ENCODE data around the gene C10orf90. TPM values are rescaled to one million over a fixed set of nuclear protein-coding genes. Genes with fewer than 3 reads are reported as not detected.

Gene C10orf90
- total RNA-seq, 2 experiments from 2014 or later = not detected

DNA sequence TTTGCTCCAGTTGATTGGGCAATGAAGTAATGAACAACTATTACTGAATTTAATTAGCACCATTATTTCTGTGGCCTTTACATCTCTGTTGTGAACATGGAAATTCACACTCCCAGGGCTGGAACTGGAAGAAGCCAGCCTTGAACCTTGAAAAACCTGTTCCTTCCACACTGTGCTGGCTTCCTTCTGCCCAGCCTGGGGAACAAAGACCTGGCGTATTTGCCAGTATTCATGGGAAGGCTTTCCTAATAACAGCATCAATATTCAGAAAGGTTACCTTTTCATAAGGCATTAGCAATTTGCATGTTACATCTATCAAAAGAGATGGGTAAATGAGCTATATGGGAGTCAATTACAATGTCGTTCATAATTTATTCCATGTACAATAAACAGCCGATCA lies 1.3 kb downstream of the C10orf90 start:
- H3K27me3 Mint-ChIP-seq = no peaks in the 10 kb centered on the region
- no peaks in the 10 kb centered on the region for H3K36me3 Mint-ChIP-seq
- DNase-seq = no peak
- H3K4me3 Mint-ChIP-seq = no peak overlapping the region
- ChIA-PET POLR2A (no interaction called here), CTCF (no interaction called here)
- H3K27ac Mint-ChIP-seq = no peak overlapping the region
- H3K9me3 Mint-ChIP-seq = peaks cover 7% of the 10 kb centered on the region
- H3K4me1 Mint-ChIP-seq (ENCODE audit: low read depth) = no peaks in the 10 kb centered on the region
- intact Hi-C loops (cut with micrococcal nuclease) = no loop called here

DNA sequence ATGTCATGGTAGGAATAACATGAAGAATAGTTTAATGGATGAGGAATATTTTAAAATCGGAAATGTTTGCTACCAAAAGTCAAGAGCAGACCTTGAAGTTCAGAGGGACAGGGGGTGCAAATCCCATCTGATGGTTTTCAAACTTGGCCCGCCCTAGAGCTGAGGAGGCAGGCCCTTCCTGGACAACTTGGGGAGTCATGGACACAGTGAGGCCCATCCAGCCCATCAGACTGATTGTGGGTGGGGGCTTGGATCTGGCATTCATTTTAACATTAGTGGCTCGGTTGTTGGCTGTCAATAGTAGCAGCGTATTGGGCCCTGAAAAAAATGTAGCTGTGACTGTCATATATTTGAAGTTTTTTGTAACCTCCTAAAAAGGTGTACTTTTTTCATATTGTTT lies 2.0 kb downstream of the C10orf90 start:
- no peak for DNase-seq
- ChIA-PET POLR2A (no interaction called here), CTCF (no interaction called here)
- no peaks in the 10 kb centered on the region for H3K36me3 Mint-ChIP-seq
- H3K4me1 Mint-ChIP-seq (ENCODE audit: low read depth) = no peaks in the 10 kb centered on the region
- H3K27me3 Mint-ChIP-seq = no peaks in the 10 kb centered on the region
- no peak overlapping the region for H3K27ac Mint-ChIP-seq
- H3K4me3 Mint-ChIP-seq = no peak overlapping the region
- peaks cover 7% of the 10 kb centered on the region for H3K9me3 Mint-ChIP-seq
- intact Hi-C loops (cut with micrococcal nuclease) = no loop called here

DNA sequence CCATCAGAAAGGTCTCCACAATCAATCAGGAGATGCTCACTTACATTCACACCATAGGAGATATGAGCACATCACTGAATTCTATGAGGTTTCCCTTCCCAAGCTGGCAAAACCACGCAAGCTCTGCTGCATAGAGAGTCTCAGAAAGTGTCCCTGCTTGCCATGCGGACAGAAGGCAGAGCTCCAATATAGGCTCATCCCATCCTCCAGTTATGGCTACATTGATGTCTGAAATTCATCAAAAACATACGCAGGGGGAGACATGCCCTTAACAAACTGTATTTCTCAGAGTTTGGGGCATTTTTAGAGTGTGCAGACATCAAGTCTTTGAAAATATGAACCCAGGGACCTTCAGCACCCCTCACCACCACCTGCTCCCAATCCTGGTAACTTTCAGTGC lies 2.9 kb downstream of the C10orf90 start:
- intact Hi-C loops (cut with micrococcal nuclease) = no loop called here
- CTCF ChIA-PET = no interaction called here

DNA sequence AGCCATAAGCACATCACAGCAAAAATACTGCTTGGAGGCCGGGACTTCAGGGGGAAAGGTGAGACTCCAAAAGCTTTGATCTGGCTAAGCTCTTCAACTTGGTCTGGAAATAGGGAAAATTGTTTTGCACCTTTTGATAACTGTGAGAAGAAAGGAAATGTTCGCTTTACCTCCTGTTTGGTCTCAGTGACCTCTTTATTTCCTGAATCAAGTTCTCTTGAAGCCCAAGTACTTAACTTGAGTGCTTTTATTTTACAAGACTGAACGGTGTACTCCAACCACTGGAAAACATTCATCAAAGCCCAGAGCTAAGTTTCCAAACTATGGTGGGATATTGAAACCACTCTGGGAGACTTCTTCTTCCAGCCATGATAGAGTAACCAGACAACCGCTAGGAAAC lies 5.3 kb downstream of the C10orf90 start:
- no peak overlapping the region for H3K4me3 Mint-ChIP-seq
- intact Hi-C loops (cut with micrococcal nuclease) = no loop called here
- DNase-seq = no peak

More for the DNA sequence above, 2.9 kb downstream of the C10orf90 start:
- POLR2A ChIA-PET = no interaction called here
- Mint-ChIP-seq H3K9me3 (peaks cover 7% of the 10 kb centered on the region), H3K4me1 (ENCODE audit: low read depth) (no peaks in the 10 kb centered on the region), H3K27me3 (no peaks in the 10 kb centered on the region), H3K4me3 (no peak overlapping the region), H3K27ac (no peak overlapping the region), H3K36me3 (no peaks in the 10 kb centered on the region)
- no peak for DNase-seq

DNA sequence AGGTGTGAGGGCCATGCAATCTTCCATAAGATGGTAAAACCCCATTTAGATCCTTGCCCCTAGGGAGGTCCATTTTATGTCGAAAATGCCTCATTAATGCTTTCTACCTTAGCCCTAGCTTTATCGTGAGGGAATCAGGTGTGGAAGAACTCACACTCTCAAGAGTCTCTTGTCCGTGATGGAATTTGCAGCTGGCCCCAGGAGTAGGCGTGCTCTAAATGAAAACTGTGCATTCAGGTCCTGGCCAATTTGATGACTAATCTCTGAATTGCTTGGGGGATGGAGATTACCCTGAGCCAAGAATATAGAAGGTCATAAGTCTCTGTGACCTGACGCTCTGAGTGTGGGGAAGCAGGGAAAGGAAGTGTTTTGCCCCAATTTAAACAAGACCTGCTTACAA lies 6.6 kb downstream of the C10orf90 start:
- CTCF ChIA-PET = no interaction called here
- Mint-ChIP-seq H3K27me3 (no peaks in the 10 kb centered on the region), H3K27ac (no peak overlapping the region), H3K4me3 (no peak overlapping the region), H3K4me1 (ENCODE audit: low read depth) (no peaks in the 10 kb centered on the region), H3K9me3 (no peaks in the 10 kb centered on the region), H3K36me3 (no peaks in the 10 kb centered on the region)
- no peak for DNase-seq
- POLR2A ChIA-PET = no interaction called here
- intact Hi-C loops (cut with micrococcal nuclease) = no loop called here

More for the DNA sequence above, 5.3 kb downstream of the C10orf90 start:
- CTCF ChIA-PET = no interaction called here
- POLR2A ChIA-PET = no interaction called here
- H3K9me3 Mint-ChIP-seq = no peaks in the 10 kb centered on the region
- H3K27me3 Mint-ChIP-seq = no peaks in the 10 kb centered on the region
- H3K36me3 Mint-ChIP-seq = no peaks in the 10 kb centered on the region
- no peak overlapping the region for H3K27ac Mint-ChIP-seq
- no peaks in the 10 kb centered on the region for H3K4me1 Mint-ChIP-seq (ENCODE audit: low read depth)

- ChIA-PET POLR2A (no interaction called here), CTCF (no interaction called here)
- DNase-seq = peak; percentile 13
- Mint-ChIP-seq H3K27me3 (no peaks in the 10 kb centered on the region), H3K4me1 (ENCODE audit: low read depth) (no peaks in the 10 kb centered on the region), H3K4me3 (no peak overlapping the region), H3K9me3 (no peaks in the 10 kb centered on the region), H3K36me3 (no peaks in the 10 kb centered on the region), H3K27ac (no peak overlapping the region)
- intact Hi-C loops (cut with micrococcal nuclease) = no loop called here
Observed at GRCh38 chr10:126663328-126663727, 7.2 kb downstream of the C10orf90 start.

GRCh38 chr10:126661841-126662515 lies 8.5 kb downstream of the C10orf90 start:
- Mint-ChIP-seq H3K27ac (no peak overlapping the region), H3K9me3 (no peaks in the 10 kb centered on the region), H3K4me3 (no peak overlapping the region), H3K4me1 (ENCODE audit: low read depth) (no peaks in the 10 kb centered on the region), H3K36me3 (no peaks in the 10 kb centered on the region), H3K27me3 (no peaks in the 10 kb centered on the region)
- no peak for DNase-seq
- POLR2A ChIA-PET = no interaction called here
- intact Hi-C loops (cut with micrococcal nuclease) = no loop called here
- CTCF ChIA-PET = no interaction called here

- intact Hi-C loops (cut with micrococcal nuclease) = no loop called here
- CTCF ChIA-PET = no interaction called here
- no peak overlapping the region for H3K27ac Mint-ChIP-seq
- H3K4me1 Mint-ChIP-seq (ENCODE audit: low read depth) = no peaks in the 10 kb centered on the region
- POLR2A ChIA-PET = no interaction called here
- no peak overlapping the region for H3K4me3 Mint-ChIP-seq
- H3K9me3 Mint-ChIP-seq = no peaks in the 10 kb centered on the region
- H3K27me3 Mint-ChIP-seq = no peaks in the 10 kb centered on the region
- no peak for DNase-seq
- no peaks in the 10 kb centered on the region for H3K36me3 Mint-ChIP-seq
Observed at GRCh38 chr10:126661356-126661755, 9.1 kb downstream of the C10orf90 start.

DNA sequence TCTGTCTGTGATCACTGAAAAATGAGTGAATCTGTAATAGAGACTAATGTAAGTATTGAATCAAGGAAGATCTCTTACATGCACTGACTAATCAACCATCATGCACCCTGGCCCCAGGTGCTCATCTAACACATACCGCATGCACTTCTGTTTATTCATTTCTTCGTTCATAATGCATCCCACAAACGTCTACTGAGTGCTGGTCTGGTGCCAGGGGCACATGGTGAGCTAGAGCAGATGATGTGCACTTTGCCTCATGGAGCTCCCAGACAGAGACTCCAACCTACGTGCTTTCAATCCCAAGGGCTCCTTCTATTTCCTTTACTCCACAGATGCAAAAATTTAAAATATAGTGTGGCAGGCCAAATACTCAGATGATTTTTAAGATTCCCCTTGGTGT lies 10.7 kb downstream of the C10orf90 start:
- no peaks in the 10 kb centered on the region for H3K27me3 Mint-ChIP-seq
- intact Hi-C loops (cut with micrococcal nuclease) = no loop called here

DNA sequence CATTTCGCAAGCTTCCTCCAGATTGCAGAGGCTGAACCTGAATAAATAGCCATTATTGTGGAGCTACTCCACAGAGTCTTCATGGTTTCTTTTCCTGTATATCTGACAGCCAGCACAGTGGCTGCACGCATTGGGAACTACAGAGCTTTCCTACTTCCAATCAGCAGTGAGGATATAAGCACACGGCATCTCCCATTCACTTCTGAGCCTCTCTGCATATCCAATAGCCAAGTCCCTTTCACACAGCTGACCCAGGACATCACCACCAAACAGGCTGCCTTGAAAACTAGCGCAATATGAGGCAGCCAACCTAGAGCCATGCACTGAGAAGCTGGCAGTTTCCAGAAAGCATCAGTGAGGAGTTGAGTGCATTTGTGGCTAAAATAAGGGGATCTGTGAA lies 11.6 kb downstream of the C10orf90 start:
- Mint-ChIP-seq H3K4me3 (no peak overlapping the region), H3K27ac (no peak overlapping the region), H3K9me3 (no peaks in the 10 kb centered on the region), H3K36me3 (no peaks in the 10 kb centered on the region), H3K4me1 (ENCODE audit: low read depth) (no peaks in the 10 kb centered on the region), H3K27me3 (no peaks in the 10 kb centered on the region)
- POLR2A ChIA-PET = no interaction called here
- DNase-seq = no peak
- intact Hi-C loops (cut with micrococcal nuclease) = no loop called here
- CTCF ChIA-PET = no interaction called here

More for the DNA sequence above, 10.7 kb downstream of the C10orf90 start:
- no peaks in the 10 kb centered on the region for H3K9me3 Mint-ChIP-seq
- DNase-seq = no peak
- H3K36me3 Mint-ChIP-seq = no peaks in the 10 kb centered on the region
- ChIA-PET CTCF (no interaction called here), POLR2A (no interaction called here)
- no peak overlapping the region for H3K4me3 Mint-ChIP-seq
- H3K27ac Mint-ChIP-seq = no peak overlapping the region
- H3K4me1 Mint-ChIP-seq (ENCODE audit: low read depth) = no peaks in the 10 kb centered on the region

- no peaks in the 10 kb centered on the region for H3K9me3 Mint-ChIP-seq
- DNase-seq = no peak
- H3K27me3 Mint-ChIP-seq = no peaks in the 10 kb centered on the region
- no peak overlapping the region for H3K27ac Mint-ChIP-seq
- CTCF ChIA-PET = no interaction called here
- intact Hi-C loops (cut with micrococcal nuclease) = no loop called here
- H3K4me3 Mint-ChIP-seq = no peak overlapping the region
- POLR2A ChIA-PET = no interaction called here
- no peaks in the 10 kb centered on the region for H3K36me3 Mint-ChIP-seq
- no peaks in the 10 kb centered on the region for H3K4me1 Mint-ChIP-seq (ENCODE audit: low read depth)
Observed at GRCh38 chr10:126654579-126654978, 15.9 kb downstream of the C10orf90 start.

GRCh38 chr10:126651467-126651866 lies 19.0 kb downstream of the C10orf90 start:
- Mint-ChIP-seq H3K4me3 (no peak overlapping the region), H3K27ac (no peak overlapping the region), H3K27me3 (no peaks in the 10 kb centered on the region), H3K36me3 (no peaks in the 10 kb centered on the region), H3K9me3 (no peaks in the 10 kb centered on the region), H3K4me1 (ENCODE audit: low read depth) (no peaks in the 10 kb centered on the region)
- POLR2A ChIA-PET = no interaction called here
- no peak for DNase-seq
- CTCF ChIA-PET = no interaction called here
- intact Hi-C loops (cut with micrococcal nuclease) = no loop called here

- Mint-ChIP-seq H3K27me3 (no peaks in the 10 kb centered on the region), H3K4me1 (ENCODE audit: low read depth) (no peaks in the 10 kb centered on the region), H3K36me3 (no peaks in the 10 kb centered on the region), H3K27ac (no peak overlapping the region), H3K4me3 (no peak overlapping the region), H3K9me3 (no peaks in the 10 kb centered on the region)
- ChIA-PET CTCF (no interaction called here), POLR2A (no interaction called here)
- no peak for DNase-seq
- intact Hi-C loops (cut with micrococcal nuclease) = no loop called here
Observed at GRCh38 chr10:126650161-126650560, 20.3 kb downstream of the C10orf90 start.

GRCh38 chr10:126647116-126647515 lies 23.4 kb downstream of the C10orf90 start:
- H3K4me3 Mint-ChIP-seq = no peak overlapping the region
- no peaks in the 10 kb centered on the region for H3K36me3 Mint-ChIP-seq
- ChIA-PET CTCF (no interaction called here), POLR2A (no interaction called here)
- H3K4me1 Mint-ChIP-seq (ENCODE audit: low read depth) = no peaks in the 10 kb centered on the region
- DNase-seq = no peak
- H3K27ac Mint-ChIP-seq = no peak overlapping the region
- H3K27me3 Mint-ChIP-seq = no peaks in the 10 kb centered on the region
- intact Hi-C loops (cut with micrococcal nuclease) = no loop called here
- peaks cover 3% of the 10 kb centered on the region for H3K9me3 Mint-ChIP-seq
